GM23338 (cell line): Measurements from ENCODE around the gene C2orf81.

Source experiments
- CREB1 ChIP-seq: fragments of 250-450 bp; sonication (Bioruptor Pico); IDR thresholded peaks from 2 replicates; pipeline ENCODE4 v1.5.0; 2020; ENCODE audit warnings: low read depth, mild to moderate bottlenecking, moderate library complexity
- CTCF ChIP-seq, 2 experiments: fragments of 200-600 bp in 1 of 2; sonication (generic) in 1 of 2; conservative IDR thresholded peaks; 2 replicates each; pipeline versions ENCODE4 v1.5.1 to v1.6.1; 2016 to 2017; ENCODE audit warnings: antibody characterized with exemption in 2 of 2, low read depth in 2 of 2, mild to moderate bottlenecking in 2 of 2, moderate library complexity in 1 of 2
- EZH2 ChIP-seq: fragments of 200-600 bp; sonication (generic); IDR thresholded peaks from one replicate; pipeline ENCODE4 v1.8.0; 2017; ENCODE audit warnings: antibody characterized with exemption, mild to moderate bottlenecking, low read depth; ENCODE audit not compliant: unreplicated experiment
- NANOG ChIP-seq: IDR thresholded peaks from 2 replicates; pipeline ENCODE4 v1.6.1; 2016; ENCODE audit warnings: antibody characterized with exemption, borderline replicate concordance
- REST ChIP-seq: IDR thresholded peaks from one replicate; pipeline ENCODE4 v1.6.1; 2018; ENCODE audit warnings: antibody characterized with exemption; ENCODE audit not compliant: unreplicated experiment

- TF ChIP-seq CREB1 (CRISPR knock-in tag) (no peak), CTCF (conservative IDR thresholded peaks at IDR 0.05; ENCODE audit: low read depth in 2 of 2) (peak in 1 of 2 experiments; percentile 4; a peak in 1 of 4 replicates), EZH2 (no peak), REST (no peak), NANOG (no peak)
Observed at GRCh38 chr2:74457129-74457548, 35.7 kb upstream of the C2orf81 start.
